ENCODE measurements around the gene MTRR. TPM values are rescaled to one million over a fixed set of nuclear protein-coding genes. Genes with fewer than 3 reads are reported as not detected.

The MTRR gene
- total and polyA plus RNA-seq, 9 donors = 21.8 to 65.9 (median 42.5) TPM

GRCh38 chr5:7852542-7852941 is 16.4 kb upstream of the MTRR start:
- Histone ChIP-seq H3K9me3 (no peaks in the 10 kb centered on the region), H3K27ac (peak overlapping the region in 1 of 2 donors; percentile 57), H3K36me3 (no peaks in the 10 kb centered on the region), H3K4me3 (no peak overlapping the region), H3K4me1 (ENCODE audit: insufficient read depth) (peaks cover 7% of the 10 kb centered on the region), H3K27me3 (no peaks in the 10 kb centered on the region)
- DNase-seq = no peak
- TF ChIP-seq EP300 (IDR thresholded peaks at IDR 0.05) = no peak
- no peak for TF ChIP-seq POLR2A (IDR thresholded peaks at IDR 0.05)
- TF ChIP-seq CTCF (IDR thresholded peaks at IDR 0.05) = no peak
- WGBS, 3 donors = 16 to 30% (median 29%) methylated on average over 1 of the region's 1 CpG
- intact Hi-C loops (cut with DNase I) = loop anchor here in 1 of 4 donors (10.0 kb wide), 1 partner anchor 458 kb away; the partner anchor contains the start of gene ADCY2

- peak overlapping the region in 1 of 2 donors; percentile 35 for H3K27ac ChIP-seq
- TF ChIP-seq POLR2A (IDR thresholded peaks at IDR 0.05) (no peak), EP300 (IDR thresholded peaks at IDR 0.05) (no peak), CTCF (IDR thresholded peaks at IDR 0.05) (no peak)
- DNase-seq = no peak
- no peaks in the 10 kb centered on the region for H3K9me3 ChIP-seq
- 58 to 77% (median 64%) methylated on average over 2 of the region's 2 CpGs for WGBS, 3 donors
- H3K4me1 ChIP-seq (ENCODE audit: insufficient read depth) = peaks cover 7% of the 10 kb centered on the region
- no peaks in the 10 kb centered on the region for H3K27me3 ChIP-seq
- intact Hi-C loops (cut with DNase I) = loop anchor here in 1 of 4 donors (10.0 kb wide), 1 partner anchor 458 kb away; the partner anchor contains the start of gene ADCY2
- no peaks in the 10 kb centered on the region for H3K36me3 ChIP-seq
- H3K4me3 ChIP-seq = no peak overlapping the region
These were observed 16.0 kb upstream of the MTRR start for GRCh38 chr5:7852988-7853387.

GRCh38 chr5:7855611-7856010 is 13.3 kb upstream of the MTRR start:
- TF ChIP-seq EP300 (IDR thresholded peaks at IDR 0.05) (no peak), CTCF (IDR thresholded peaks at IDR 0.05) (no peak), POLR2A (IDR thresholded peaks at IDR 0.05) (no peak)
- DNase-seq = no peak
- intact Hi-C loops (cut with DNase I) = loop anchor here in 1 of 4 donors (10.0 kb wide), 1 partner anchor 461 kb away; the partner anchor contains the start of gene ADCY2
- H3K9me3 ChIP-seq = no peaks in the 10 kb centered on the region
- H3K4me3 ChIP-seq = no peak overlapping the region
- H3K27me3 ChIP-seq = no peaks in the 10 kb centered on the region
- WGBS, 3 donors = 7 to 32% (median 7%) methylated on average over 3 of the region's 3 CpGs
- no peak overlapping the region for H3K27ac ChIP-seq
- peaks cover 7% of the 10 kb centered on the region for H3K4me1 ChIP-seq (ENCODE audit: insufficient read depth)
- H3K36me3 ChIP-seq = no peaks in the 10 kb centered on the region

- peak in 1 of 3 donors; percentile 17 for TF ChIP-seq CTCF (IDR thresholded peaks at IDR 0.05)
- no peak for TF ChIP-seq EP300 (IDR thresholded peaks at IDR 0.05)
- H3K36me3 ChIP-seq = no peaks in the 10 kb centered on the region
- DNase-seq = peak in 1 of 5 donors; percentile 18
- intact Hi-C loops (cut with DNase I) = loop anchor here in 1 of 4 donors (10.0 kb wide), 1 partner anchor 462 kb away; the partner anchor contains the start of gene ADCY2
- no peaks in the 10 kb centered on the region for H3K27me3 ChIP-seq
- WGBS, 3 donors = 89 to 95% (median 90%) methylated on average over 2 of the region's 2 CpGs
- no peaks in the 10 kb centered on the region for H3K9me3 ChIP-seq
- H3K4me3 ChIP-seq = no peak overlapping the region
- no peak overlapping the region for H3K27ac ChIP-seq
- peaks cover 5% of the 10 kb centered on the region for H3K4me1 ChIP-seq (ENCODE audit: insufficient read depth)
These were observed 12.1 kb upstream of the MTRR start for GRCh38 chr5:7856855-7857254.

Measured in ovary (tissue), 9 donors.